GM18526 (cell line): ENCODE results near the gene PLTP.

Experiments used
- POLR2A ChIP-seq: IDR thresholded peaks from 3 replicates; pipeline ENCODE4 v1.6.1; 2011; ENCODE audit not compliant: insufficient read length; ENCODE audit errors: extremely low read depth

Gene PLTP

GRCh38 chr20:45934046-45934585 is 22.2 kb upstream of the PLTP start:
- TF ChIP-seq POLR2A, result no peak

- no peak for TF ChIP-seq POLR2A
These were observed 21.5 kb upstream of the PLTP start for GRCh38 chr20:45933266-45934045.

- TF ChIP-seq POLR2A, result no peak
These were observed 15.3 kb upstream of the PLTP start for GRCh38 chr20:45927071-45927878.

- TF ChIP-seq POLR2A, result no peak
These were observed 14.7 kb upstream of the PLTP start for GRCh38 chr20:45926731-45927070.

GRCh38 chr20:45925821-45926506 is 14.0 kb upstream of the PLTP start:
- TF ChIP-seq POLR2A, result no peak

- TF ChIP-seq POLR2A, result no peak
These were observed 12.7 kb upstream of the PLTP start for GRCh38 chr20:45924391-45925261.

GRCh38 chr20:45921337-45922189 is 9.6 kb upstream of the PLTP start:
- no peak for TF ChIP-seq POLR2A

- no peak for TF ChIP-seq POLR2A
These were observed 8.7 kb upstream of the PLTP start for GRCh38 chr20:45920462-45921336.

GRCh38 chr20:45919542-45920399 is 7.8 kb upstream of the PLTP start:
- TF ChIP-seq POLR2A, result no peak

- TF ChIP-seq POLR2A, result no peak
These were observed 7.0 kb upstream of the PLTP start for GRCh38 chr20:45918779-45919537.

- no peak for TF ChIP-seq POLR2A
These were observed 6.3 kb upstream of the PLTP start for GRCh38 chr20:45918182-45918737.
